ELR (cell line): ENCODE measurements around the gene STBD1.
"Not testable (repeated sequence)": the region's sequence is repeated elsewhere in the genome, so short reads cannot be mapped to it uniquely, and the experiment has no call there.

Source experiments
- DNase-seq: peaks from one replicate; pipeline ENCODE4 v3.0.0-alpha.2; 2015; ENCODE audit warnings: low read depth

STBD1 gene

DNA sequence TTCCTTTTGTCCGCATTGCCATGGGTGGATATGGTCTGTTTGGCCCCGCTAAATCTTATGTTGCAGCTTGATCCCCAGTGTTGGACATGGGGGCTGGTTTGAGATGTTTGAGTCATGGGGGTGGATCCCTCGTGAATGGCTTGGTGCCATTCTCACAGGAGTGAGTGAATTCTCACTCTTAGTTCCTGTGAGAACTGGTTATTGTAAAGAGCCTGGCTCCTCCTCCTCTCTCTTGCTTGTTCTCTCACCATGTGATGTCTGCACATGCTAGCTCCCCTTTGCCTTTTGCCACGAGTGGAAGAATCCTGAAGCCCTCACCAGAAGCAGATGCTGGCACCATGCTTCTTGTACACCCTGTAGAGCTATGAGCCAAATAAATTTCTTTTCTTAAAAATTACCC is 22.6 kb upstream of the STBD1 start:
- DNase-seq: no peak

DNA sequence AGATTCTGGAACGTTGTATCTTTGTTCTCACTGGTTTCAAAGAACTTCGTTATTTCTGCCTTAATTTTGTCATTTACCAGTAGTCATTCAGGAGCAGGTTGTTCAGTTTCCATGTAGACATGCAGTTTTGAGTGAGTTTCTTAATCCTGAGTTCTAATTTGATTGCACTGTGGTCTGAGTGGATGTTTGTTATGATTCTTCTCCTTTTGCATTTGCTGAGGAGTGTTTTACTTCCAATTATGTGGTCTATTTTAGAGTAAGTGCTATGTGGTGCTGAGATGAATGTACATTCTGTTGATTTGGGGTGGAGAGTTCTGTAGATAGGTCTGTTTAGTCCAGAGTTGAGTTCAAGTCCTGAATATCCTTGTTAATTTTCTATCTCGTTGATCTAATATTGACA is 18.7 kb upstream of the STBD1 start:
- DNase-seq: not testable (repeated sequence)

DNA sequence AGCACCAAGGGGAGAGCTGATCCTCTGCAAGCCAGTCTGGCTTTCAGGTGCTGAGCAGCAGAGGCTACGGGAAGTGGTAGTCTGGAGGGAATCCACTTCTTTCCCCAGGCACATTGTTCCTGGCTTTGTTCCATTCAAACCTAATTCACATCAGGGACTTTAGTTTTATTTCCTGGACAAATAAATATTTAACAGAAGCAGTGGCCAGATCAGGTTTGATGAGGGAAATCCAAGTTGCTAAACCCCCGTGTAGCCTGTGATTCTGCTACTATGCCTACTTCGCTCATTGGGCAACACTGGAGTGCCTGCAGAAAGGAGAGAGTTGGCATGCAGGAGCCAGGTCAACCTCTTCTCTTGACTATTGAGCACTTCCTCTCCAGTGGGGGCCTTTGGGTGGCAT is 13.8 kb upstream of the STBD1 start:
- no peak for DNase-seq

DNA sequence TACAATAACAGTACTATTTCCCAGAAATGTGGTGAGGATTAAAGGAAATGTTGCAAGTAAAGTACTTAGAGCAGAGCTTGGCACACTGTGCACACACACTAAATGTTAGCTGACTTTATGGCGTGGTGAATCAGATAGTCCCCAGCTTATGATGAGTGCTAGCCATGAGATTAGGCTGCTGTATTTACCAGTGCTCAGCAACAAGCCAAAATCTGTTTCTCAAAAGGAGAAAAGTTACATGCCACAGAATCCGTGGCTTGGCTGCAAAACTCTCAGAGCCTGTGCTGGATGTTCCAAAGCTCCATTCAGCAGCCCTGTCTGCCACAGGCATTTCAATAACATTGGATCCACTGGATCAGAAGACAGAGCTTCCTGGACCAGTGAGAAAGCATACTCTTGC is 12.8 kb upstream of the STBD1 start:
- no peak for DNase-seq

DNA sequence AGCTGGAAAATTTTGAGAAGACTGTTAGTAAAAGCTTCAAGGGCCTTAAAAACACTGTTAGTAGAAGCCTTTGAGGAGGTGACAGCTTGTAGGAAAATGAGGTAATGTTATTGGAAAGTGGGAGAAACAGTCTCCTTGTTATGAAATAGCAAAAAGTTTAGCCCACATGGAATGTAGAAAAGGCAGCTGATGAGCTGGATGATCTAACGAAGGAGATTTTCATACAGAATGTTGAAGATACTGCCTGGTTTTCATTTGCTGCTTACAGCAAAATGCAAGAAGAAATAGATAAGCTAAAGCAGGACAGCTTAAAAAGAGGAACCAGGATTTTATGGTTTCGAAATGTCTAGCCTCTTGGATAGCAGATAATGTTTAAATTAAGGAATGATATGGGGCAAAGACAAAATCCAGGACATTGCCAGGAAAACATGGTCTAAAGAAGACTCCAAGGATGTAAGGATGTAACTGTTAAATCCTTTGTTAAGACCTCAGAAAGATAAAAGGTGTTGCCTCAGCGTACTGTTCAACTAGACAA is 10.2 kb upstream of the STBD1 start:
- no peak for DNase-seq

DNA sequence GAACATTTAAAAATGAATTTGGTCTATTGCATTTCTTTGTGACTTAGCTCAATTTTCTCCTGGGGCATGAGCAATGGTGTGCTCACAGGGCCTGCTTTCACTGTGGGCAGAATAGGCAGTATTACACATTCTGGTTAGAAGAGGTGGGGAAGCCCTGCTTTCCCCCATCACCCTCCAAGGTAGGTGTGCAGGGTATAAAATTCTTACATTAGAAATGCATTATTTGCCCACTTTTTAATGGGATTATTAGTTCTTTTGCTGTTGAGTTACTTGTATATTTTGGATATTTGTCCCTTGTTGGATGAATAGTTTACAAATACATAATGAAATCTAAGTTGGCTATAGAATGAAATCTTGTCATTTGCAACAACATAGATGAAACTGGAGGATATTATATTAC is 8.3 kb upstream of the STBD1 start:
- no peak for DNase-seq

DNA sequence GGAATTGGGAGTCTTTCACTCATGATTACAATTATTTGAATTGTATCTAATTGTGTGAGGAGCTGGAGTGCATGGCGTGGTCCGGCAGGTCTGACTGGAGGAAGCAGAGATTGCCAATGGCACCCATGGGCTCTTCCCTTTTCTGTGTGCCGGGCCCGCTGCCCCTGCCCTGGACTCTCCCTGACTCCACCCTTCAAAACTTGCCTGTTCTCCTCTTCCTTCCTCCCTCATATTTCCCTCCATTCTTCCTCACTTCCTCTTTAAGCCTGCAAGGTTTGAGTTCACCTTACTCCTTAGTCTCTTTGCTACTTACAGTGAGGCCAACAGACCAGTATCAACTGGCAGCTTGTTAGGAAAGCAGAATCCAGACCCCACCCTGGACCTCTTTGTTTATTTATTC is 6.5 kb upstream of the STBD1 start:
- DNase-seq: no peak

DNA sequence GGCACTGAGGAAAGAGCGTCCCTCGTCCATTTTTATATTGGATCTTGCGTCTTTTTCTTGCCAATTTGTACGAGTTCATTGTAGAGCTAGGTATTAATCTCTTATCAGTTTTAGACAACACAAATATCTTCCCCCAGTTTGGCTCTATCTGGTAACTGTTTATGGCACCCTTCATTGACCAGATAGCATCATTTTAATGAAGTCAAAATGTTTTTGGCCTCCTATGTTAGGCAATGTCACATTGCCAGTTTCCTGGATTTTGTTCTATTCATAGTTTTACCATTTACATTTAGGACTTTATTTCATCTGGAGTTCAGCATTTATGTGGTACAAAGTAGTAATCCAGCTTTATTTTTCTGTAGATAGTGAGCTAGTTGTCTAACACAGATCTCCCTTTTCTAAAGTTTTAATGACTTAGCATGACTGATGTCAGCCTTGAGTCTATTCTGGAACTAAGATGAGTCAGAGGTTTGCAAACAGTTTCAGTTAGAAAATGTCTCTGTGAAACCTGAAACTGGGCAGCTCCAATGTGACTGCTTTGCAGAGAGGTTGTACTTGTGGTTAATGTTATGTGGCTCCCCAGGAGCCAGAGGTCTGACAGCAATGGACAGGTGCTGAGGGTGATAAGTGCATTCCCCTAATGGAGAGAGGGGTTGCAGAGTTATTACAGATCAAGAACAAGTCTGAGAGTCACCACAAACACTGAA is 5.3 kb upstream of the STBD1 start:
- DNase-seq: peak; percentile 80

DNA sequence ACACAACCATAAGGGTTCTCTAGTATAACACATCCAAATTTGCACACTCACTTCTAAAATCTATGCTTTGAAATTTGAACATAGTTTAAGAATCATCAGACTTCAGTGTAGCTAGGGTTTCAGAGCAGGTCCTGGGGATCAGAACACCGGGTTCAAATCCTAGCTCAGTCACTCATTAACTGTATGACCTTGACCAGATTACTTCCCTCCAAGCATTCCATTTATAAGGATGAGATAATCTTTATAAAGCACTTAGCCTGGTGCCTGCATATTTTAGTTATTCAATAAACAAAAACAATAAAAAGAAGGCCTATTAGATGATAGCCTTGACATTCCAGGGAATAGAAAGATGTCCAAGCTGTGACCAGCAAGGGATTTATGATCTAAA is 4.8 kb upstream of the STBD1 start:
- no peak for DNase-seq

DNA sequence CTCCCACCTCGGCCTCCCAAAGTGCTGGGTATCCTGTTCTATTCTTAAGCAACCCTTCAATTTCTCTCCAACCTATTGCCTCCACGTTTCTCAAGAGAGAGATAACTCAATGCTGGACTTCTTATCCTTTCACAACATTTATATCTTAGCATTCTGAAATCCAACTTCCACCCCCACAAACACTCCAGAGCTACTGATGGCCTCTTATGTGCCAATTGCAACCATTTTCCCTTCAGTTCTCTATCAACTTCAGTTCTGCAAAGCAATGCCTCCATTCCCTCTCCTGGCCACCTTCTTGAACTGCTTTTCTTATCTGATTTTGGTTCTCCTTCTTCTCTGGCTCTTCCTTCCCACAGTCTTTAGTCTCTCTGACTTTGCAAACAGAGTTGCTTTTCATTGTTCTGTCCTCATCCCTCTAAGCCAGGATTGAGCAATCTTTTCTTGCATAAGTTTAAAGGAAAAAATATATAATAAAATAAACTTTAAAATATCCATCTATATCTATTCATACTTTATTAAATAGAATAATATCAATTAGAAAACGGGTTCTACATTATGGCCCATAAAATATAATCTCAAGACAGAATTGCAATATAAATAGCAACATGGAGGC is 3.6 kb upstream of the STBD1 start:
- no peak for DNase-seq

DNA sequence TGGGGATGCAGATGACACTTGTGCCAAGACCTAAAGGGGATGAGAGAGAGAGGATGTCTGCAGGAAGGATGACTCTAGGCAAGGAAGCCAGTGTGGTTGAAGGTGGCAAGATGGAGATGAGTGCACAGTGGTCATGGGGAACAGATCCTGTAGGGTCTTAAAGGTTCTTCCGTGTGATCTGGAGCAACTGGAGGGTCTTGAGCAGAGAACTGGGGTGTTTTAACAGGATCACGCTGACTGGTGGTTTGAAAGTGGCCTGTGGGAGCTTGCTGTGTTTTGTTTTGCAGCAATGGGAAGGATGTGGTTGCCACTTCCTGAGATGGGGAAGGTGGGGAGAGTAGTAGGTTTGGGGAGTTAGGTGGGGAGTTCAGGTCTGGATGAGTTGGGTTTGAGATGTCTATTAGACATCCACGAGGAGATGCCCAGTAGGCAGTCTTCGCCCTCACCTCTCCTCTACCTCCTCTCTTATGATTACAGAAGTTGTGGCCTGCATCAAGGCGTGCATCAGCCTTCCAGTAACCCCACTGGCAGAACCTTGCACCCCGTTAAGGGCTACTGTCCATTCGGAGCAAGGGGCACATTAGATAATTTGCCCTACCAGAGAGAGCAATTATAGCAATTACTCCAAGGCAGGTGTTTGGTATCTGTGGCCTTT is 1.4 kb upstream of the STBD1 start:
- no peak for DNase-seq

DNA sequence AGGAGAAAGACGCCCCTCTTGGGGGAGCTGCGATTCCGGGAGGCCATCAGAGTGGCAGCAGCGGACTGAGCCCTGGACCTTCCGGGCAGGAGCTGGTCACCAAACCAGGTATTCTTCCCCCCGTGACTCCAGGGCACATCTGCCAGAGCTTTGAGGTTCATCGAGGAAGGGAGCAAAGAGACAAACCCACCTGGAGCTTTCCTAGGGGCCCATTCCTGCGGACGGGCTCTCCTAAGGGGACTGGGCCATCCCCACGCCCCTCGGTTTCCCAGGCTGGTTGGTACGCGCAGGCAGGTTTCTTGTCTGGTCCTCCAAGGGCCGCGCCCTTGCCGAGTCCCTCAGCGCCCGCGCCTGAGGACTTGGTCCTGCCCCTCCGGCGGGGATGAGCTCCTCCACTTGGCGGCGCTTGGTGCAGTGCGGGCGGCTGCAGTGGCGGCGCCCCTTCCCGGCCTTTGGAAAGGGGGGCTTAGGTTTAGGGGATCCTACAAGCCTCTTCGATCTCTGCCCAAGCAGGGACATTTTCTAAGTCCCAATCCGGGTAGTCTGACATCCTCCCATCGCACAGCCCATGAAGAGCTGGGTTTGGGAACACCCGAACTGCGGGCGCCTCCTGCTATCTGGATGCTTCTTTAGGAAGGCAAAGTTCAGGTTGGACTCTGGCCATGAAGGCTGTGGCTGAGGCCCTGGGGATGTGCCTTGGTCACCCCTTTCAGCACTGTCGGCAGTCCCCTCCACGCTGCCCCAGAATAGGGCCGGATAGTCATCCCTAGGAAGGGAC is 538 bp downstream of the STBD1 start:
- DNase-seq: peak; percentile 69

DNA sequence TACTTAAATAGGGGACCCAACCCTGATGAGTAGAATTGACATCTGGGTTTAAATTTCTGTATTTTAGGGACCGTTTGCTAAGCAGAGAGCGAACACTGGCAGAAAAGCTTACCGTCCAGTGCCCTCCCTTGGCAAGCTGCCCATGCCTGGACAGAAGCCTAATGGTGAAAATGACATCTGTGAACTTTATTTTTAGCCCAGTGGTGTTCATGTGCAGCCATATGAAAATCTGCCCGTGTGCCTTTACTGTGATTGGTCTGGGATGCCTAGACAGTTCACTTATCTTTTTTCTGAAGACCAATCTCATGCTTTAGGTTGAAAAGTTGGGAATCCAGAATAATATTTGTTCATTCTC is 1.1 kb downstream of the STBD1 start:
- DNase-seq: no peak

DNA sequence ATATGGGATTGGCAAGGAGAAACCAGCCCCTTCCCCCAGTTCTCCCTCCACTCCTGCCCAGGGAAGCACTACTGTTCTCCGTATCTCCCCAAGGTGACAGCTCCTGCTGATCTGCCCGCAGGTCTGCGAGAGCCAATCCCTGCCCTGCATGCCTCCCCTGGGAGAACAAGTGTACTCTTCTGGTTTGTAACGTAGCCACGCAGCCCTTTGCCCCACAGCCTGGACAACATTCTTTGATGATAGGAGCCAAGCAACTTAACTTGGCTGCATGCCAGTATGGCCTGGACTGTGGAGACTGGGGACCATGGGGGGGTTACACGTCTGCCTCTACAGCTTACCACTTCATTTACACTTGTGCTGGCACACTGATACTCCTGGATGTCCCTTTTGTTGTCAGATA is 2.0 kb downstream of the STBD1 start:
- DNase-seq: no peak

DNA sequence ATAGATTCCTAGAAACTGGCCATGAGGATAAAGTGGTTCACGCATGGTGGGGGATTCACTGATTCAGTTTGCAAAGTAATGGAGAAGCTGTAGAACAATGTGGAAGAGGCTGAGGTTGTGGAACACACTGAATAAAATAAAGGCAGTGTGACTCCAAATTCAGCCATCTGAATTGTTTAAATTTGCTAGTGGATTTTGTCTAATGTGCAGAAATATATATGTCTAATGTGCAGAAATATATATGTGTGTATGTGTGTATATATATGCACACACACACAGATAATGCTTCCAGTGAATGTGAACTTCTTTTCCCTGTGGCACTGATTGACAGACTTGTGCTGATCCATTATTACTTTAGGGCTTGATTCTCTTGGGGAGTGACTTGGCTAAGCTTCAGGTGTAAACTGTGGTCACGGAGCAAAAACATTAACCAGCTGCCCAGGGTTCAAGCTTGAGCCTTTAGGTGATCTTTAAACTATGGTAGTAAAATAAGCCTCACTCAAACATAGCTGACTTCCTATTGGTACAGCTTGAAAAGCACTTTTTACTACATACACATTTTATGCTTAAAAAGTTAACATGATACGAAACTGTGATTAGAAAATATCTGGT is 3.5 kb downstream of the STBD1 start:
- DNase-seq: no peak

DNA sequence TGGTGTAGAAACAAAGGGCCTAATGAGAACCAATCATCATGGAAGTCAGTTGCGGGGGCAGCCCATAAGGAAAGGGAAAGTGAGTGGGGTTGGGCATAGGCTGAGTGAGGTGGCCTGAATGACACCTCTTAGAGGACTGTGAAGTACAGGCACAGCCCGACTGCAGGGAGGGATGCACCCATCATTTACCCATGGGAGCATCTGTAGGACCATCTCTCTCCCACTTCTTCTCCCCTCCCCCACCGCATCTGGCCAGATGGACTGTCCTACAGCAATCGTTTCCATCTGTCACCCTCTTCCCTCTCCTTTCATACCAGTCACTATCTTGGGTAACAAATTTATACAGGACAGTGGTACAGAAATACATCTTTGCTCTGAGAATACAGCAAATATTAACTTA is 4.2 kb downstream of the STBD1 start:
- DNase-seq: no peak

DNA sequence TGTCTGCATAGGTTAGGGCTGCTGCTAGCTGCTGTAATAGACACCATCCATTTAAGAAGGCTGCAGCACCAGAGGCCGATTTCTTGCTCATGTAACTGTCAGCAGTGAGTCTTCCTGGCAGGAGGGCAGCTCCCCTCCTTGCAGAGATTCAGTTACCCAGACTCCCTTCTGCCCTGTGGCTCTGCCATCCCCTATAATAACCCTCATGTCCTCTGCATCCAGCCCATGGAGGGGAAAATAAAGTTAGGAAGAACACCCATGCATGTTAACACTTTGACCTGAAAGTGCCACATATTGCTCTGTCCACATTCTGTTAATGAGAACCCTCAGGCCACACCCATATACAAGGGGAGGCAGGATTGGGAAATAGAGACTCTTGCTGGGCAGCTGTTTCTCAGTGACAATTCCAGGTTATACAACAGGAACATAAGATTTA is 5.4 kb downstream of the STBD1 start:
- DNase-seq: no peak

DNA sequence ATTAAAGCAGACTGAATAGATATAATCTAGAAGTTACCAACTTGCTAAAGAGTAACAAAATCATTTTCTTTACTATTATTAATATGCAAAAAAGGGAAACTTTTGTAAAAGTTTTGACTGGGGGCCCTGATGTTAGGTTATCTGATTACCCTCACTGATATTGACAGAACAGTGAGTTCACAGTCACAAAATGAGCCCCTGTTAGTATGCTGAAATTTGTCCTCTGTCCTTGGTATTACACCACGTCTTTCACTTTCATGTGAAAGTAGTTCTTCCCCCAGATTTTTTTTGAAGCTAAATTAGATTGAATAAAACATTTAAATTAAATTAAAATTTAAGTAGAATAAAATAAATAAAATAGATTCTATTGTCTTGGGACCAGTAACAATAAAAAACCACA is 5.9 kb downstream of the STBD1 start:
- DNase-seq: no peak

DNA sequence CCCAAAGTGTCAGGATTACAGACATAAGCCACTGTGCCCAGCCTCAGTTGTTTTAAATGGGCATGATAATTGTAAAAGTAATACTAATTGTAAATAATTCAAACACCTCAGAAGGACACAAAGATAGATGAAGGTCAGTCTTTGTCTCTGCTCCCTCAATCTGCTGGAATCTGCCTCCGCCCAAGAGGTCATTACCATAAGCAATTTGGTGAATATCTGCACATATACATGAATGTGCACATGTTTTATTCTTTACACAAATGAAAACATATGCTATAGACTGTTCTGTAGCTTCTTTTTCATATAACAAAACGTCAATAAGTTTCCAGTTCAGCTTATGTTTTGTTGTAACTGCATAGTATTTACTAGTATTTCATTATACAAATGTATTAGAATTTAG is 7.0 kb downstream of the STBD1 start:
- no peak for DNase-seq

DNA sequence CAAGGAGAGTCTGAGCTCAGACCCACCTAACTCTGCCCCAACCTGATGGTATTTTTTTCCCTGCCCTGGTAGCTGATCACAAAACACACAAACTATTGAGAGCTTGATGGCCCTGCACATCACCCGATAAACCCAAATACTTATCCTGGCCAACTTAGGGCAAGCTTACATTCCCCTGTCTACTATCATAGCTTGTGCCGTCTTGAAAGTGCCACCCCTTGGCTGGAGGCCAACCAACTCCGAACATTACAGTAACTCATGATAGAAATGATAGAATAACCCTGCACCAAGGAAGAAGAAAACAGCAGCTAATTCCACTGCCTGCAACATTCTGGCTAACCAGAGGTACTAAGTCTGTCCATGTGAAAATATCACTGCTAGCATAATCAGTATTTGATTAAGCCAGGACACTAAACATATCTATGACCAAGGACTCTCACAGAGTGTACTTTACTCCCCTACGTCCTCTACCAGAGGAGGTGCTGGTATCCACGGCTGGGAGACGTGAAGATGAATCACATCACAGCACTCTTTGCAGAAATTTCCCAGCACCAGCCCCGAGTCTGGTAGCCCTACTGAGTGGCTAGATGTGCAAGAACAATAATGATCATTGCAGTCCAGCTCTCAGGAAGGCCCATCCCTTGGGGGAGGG is 8.9 kb downstream of the STBD1 start:
- DNase-seq: no peak

DNA sequence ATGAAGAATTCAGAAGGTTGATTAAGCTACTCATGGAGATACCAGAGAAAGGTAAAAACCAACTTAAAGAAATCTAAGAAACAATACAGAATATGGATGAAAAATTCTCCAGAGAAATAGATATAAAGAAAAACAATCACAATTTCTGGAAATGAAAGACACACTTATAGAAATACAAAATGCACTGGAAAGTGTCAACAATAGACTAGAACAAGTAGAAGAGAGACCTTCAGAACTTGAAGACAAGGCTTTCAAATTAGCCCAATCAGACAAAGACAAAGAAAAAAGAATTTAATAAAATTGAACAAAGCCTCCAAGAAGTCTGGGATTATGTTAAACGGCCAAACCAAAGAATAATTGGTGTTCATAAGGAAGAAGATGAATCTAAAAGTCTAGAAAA is 9.6 kb downstream of the STBD1 start:
- DNase-seq: no peak

DNA sequence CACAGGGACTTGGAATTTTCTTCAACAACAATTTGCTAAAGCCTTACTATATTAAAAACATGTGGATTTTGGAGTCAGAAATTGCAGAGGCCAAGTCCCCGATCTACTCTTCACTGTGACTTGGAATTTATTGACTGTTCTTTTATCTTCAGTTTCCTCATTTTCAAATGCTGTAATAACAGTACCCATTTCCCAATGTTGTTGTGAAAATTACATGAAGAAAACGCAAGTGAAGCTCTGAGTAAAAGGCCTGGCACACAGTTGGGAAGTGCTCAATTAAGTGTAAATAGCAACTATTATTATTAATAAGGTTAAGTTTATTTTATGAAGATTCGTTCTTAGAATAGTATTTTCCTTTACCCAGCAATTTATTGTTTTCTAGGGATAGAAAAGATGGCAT is 15.7 kb downstream of the STBD1 start:
- DNase-seq: no peak
